Keratinocyte (primary cell): Measurements from ENCODE around the gene ATPAF1. TPM values are rescaled to one million over a fixed set of nuclear protein-coding genes. Genes with fewer than 3 reads are reported as not detected.
"Not testable (repeated sequence)": the region's sequence is repeated elsewhere in the genome, so short reads cannot be mapped to it uniquely, and the experiment has no call there.

ENCODE experiments used
- DNase-seq: peaks from one replicate; pipeline ENCODE4 v3.0.0-alpha.2; 2011; ENCODE audit warnings: low read depth, missing footprints, low spot score
- FAIRE-seq: peaks from 2 replicates; lab custom pipeline; 2011; peaks lifted over from hg19 to GRCh38; lab: Jason Lieb, UNC
- H2AFZ ChIP-seq: 2 replicates; pipeline ENCODE4 v1.6.0; 2012; ENCODE audit warnings: low read length, control low read depth, inconsistent platforms; ENCODE audit not compliant: control insufficient read depth
- H3K27ac ChIP-seq: 2 replicates; pipeline ENCODE4 v1.5.1; 2011; ENCODE audit warnings: low read length; ENCODE audit not compliant: control insufficient read depth, insufficient read depth
- H3K27me3 ChIP-seq: 3 replicates; pipeline ENCODE4 v1.6.0; 2011; ENCODE audit warnings: low read length; ENCODE audit not compliant: control insufficient read depth, insufficient read depth; ENCODE audit errors: extremely low read depth
- H3K36me3 ChIP-seq, 2 experiments: 2 replicates in 1 of 2; 3 replicates in 1 of 2; pipeline ENCODE4 v1.5.1; 2011; ENCODE audit warnings: low read length in 2 of 2, mild to moderate bottlenecking in 1 of 2; ENCODE audit not compliant: control insufficient read depth in 2 of 2, insufficient read depth in 2 of 2; ENCODE audit errors: extremely low read depth in 1 of 2
- H3K4me1 ChIP-seq: 3 replicates; pipeline ENCODE4 v1.5.1; 2011; ENCODE audit warnings: low read length; ENCODE audit not compliant: control insufficient read depth, insufficient read depth; ENCODE audit errors: extremely low read depth
- H3K4me2 ChIP-seq: 3 replicates; pipeline ENCODE4 v1.6.0; 2011; ENCODE audit warnings: low read depth, low read length; ENCODE audit not compliant: control insufficient read depth, insufficient read depth; ENCODE audit errors: extremely low read depth
- H3K4me3 ChIP-seq, 3 experiments: fragments of 200-600 bp in 1 of 3; sonication (generic) in 1 of 3; 2 replicates in 2 of 3; 3 replicates in 1 of 3; pipeline ENCODE4 v1.5.1; 2011 to 2016; ENCODE audit warnings: low read length in 3 of 3, mild to moderate bottlenecking in 3 of 3, control low read depth in 2 of 3, inconsistent platforms in 1 of 3, low read depth in 1 of 3, mixed read lengths in 1 of 3, mixed run types in 1 of 3, moderate library complexity in 1 of 3; ENCODE audit not compliant: control insufficient read depth in 2 of 3, insufficient read depth in 2 of 3; ENCODE audit errors: extremely low read depth in 1 of 3
- H3K79me2 ChIP-seq: 2 replicates; pipeline ENCODE4 v1.6.0; 2012; ENCODE audit warnings: low read length; ENCODE audit not compliant: control insufficient read depth, insufficient read depth
- H3K9ac ChIP-seq: 3 replicates; pipeline ENCODE4 v1.6.0; 2011; ENCODE audit warnings: low read length; ENCODE audit not compliant: control insufficient read depth, insufficient read depth; ENCODE audit errors: extremely low read depth
- H3K9me1 ChIP-seq: 3 replicates; pipeline ENCODE4 v1.6.0; 2011; ENCODE audit warnings: low read length; ENCODE audit not compliant: control insufficient read depth, insufficient read depth; ENCODE audit errors: extremely low read depth
- H3K9me3 ChIP-seq: 2 replicates; pipeline ENCODE4 v1.5.1; 2012; ENCODE audit warnings: low read depth, low read length; ENCODE audit not compliant: control insufficient read depth
- H4K20me1 ChIP-seq: 3 replicates; pipeline ENCODE4 v1.6.0; 2011; ENCODE audit warnings: low read length; ENCODE audit not compliant: control insufficient read depth, insufficient read depth; ENCODE audit errors: extremely low read depth
- CTCF ChIP-seq, 3 experiments: IDR thresholded peaks in 1 of 3; conservative IDR thresholded peaks in 1 of 3; optimal IDR thresholded peaks in 1 of 3; 2 replicates in 2 of 3; 3 replicates in 1 of 3; pipeline versions ENCODE3 to v1.5.1; 2011; ENCODE audit warnings: low read length in 3 of 3, mild to moderate bottlenecking in 3 of 3, moderate library complexity in 2 of 3, control low read depth in 1 of 3, inconsistent platforms in 1 of 3; ENCODE audit not compliant: insufficient read depth in 2 of 3; ENCODE audit errors: extremely low read depth in 1 of 3
- EZH2 ChIP-seq: IDR thresholded peaks from one replicate; pipeline ENCODE4 v1.6.1; 2012; ENCODE audit warnings: inconsistent platforms, mild to moderate bottlenecking, low read length, moderate library complexity
- dilution Hi-C: fragments of 300-500 bp; cut with MboI; formaldehyde crosslinking; loops from one replicate; pipeline ENCODE4 v1.7.0; 2020; ENCODE audit warnings: low sequenced_read_pairs; ENCODE audit not compliant: extremely low pct_ligation_motif_present
- polyA plus RNA-seq, 5 experiments: library from polyadenylated mRNA; depleted of rRNA in 3 of 5; stranded (reverse) in 3 of 5; stranded (forward) in 1 of 5; unstranded in 1 of 5; fragments of >200 nt; gene quantifications; 1 replicate in 1 of 5; 2 replicates in 3 of 5; 3 replicates in 1 of 5; pipeline versions ENCODE4 v1.2.1 to v1.2.3, GENCODE V29; 2011 to 2012; ENCODE audit warnings: missing spikeins in 2 of 5, low read depth in 1 of 5, low replicate concordance in 1 of 5

Gene ATPAF1
- polyA plus RNA-seq, 1 donor (not counting 4 experiments of a cell fraction or from before 2014, with no cell fraction given) = 55.6 TPM

GRCh38 chr1:46699666-46700065 lies 31.5 kb upstream of the ATPAF1 start:
- no peak for DNase-seq
- dilution Hi-C loops = no loop called here
- no peaks in the 10 kb centered on the region for H4K20me1 ChIP-seq
- H3K9me1 ChIP-seq = no peaks in the 10 kb centered on the region
- no peak overlapping the region for H3K4me2 ChIP-seq
- TF ChIP-seq EZH2 = no peak
- no peak for TF ChIP-seq CTCF (optimal IDR thresholded peaks at IDR 0.05 in 1 of 3, IDR thresholded peaks at IDR 0.05 in 1 of 3, conservative IDR thresholded peaks at IDR 0.05 in 1 of 3; ENCODE audit: extremely low read depth in 1 of 3, insufficient read depth in 2 of 3, low read length in 3 of 3)
- peaks cover 15 to 39% of the 10 kb centered on the region in 2 experiments for H3K36me3 ChIP-seq
- H3K4me1 ChIP-seq = no peaks in the 10 kb centered on the region
- H2AFZ ChIP-seq = no peak overlapping the region
- no peak overlapping the region for H3K4me3 ChIP-seq
- no peaks in the 10 kb centered on the region for H3K27me3 ChIP-seq
- FAIRE-seq = no peak
- no peak overlapping the region for H3K9ac ChIP-seq
- peaks cover 17% of the 10 kb centered on the region for H3K79me2 ChIP-seq
- H3K9me3 ChIP-seq = no peaks in the 10 kb centered on the region
- H3K27ac ChIP-seq = no peak overlapping the region

GRCh38 chr1:46697053-46697452 lies 28.9 kb upstream of the ATPAF1 start:
- DNase-seq = no peak

GRCh38 chr1:46694676-46695075 lies 26.5 kb upstream of the ATPAF1 start:
- H3K9me1 ChIP-seq, dilution Hi-C loops, H3K9me3 ChIP-seq, H3K4me3 ChIP-seq, H3K4me2 ChIP-seq, H3K79me2 ChIP-seq, H3K9ac ChIP-seq, DNase-seq, H3K27me3 ChIP-seq, H4K20me1 ChIP-seq, H2AFZ ChIP-seq, FAIRE-seq, H3K27ac ChIP-seq, H3K4me1 ChIP-seq: not testable (repeated sequence)
- H3K36me3 ChIP-seq = peaks cover 21 to 22% of the 10 kb centered on the region in 2 experiments

More at GRCh38 chr1:46697053-46697452, 28.9 kb upstream of the ATPAF1 start:
- TF ChIP-seq CTCF (optimal IDR thresholded peaks at IDR 0.05 in 1 of 3, IDR thresholded peaks at IDR 0.05 in 1 of 3, conservative IDR thresholded peaks at IDR 0.05 in 1 of 3; ENCODE audit: extremely low read depth in 1 of 3, insufficient read depth in 2 of 3, low read length in 3 of 3) = no peak
- TF ChIP-seq EZH2 = no peak
- Histone ChIP-seq H3K27ac (no peak overlapping the region), H3K4me2 (no peak overlapping the region), H3K4me1 (no peaks in the 10 kb centered on the region), H3K9ac (no peak overlapping the region), H2AFZ (no peak overlapping the region), H4K20me1 (no peaks in the 10 kb centered on the region), H3K36me3 (peaks cover 14 to 21% of the 10 kb centered on the region in 2 experiments), H3K9me3 (no peaks in the 10 kb centered on the region), H3K9me1 (no peaks in the 10 kb centered on the region), H3K79me2 (peaks cover 12% of the 10 kb centered on the region), H3K4me3 (no peak overlapping the region), H3K27me3 (no peaks in the 10 kb centered on the region)
- no peak for FAIRE-seq
- dilution Hi-C loops = no loop called here
